K562 (cell line): ENCODE measurements around the gene WDR46. TPM values are rescaled to one million over a fixed set of nuclear protein-coding genes. Genes with fewer than 3 reads are reported as not detected.
"Not testable (repeated sequence)": the region's sequence is repeated elsewhere in the genome, so short reads cannot be mapped to it uniquely, and the experiment has no call there.

Experiments used
- ATAC-seq: fragments of 200-7000 bp; cut with Tn5 transposase; 3 replicates; pipeline ENCODE4 v1.9.1; 2020; ENCODE audit warnings: moderate library complexity
- BruUV-seq: library from RNA; stranded (reverse); fragments of 400-500 nt; replicated peaks from 2 replicates; lab custom pipeline; 2021; lab: Mats Ljungman, UMichigan
- CTCF ChIA-PET: fragments of 300-600 bp; formaldehyde crosslinking; extraction: SDS; loops from one replicate; lab custom pipeline; 2021; ENCODE audit warnings: low intra/inter-chr PET ratio; lab: Yijun Ruan, JAX
- POLR2A ChIA-PET: fragments of 300-600, 350-650 bp; sonication (Branson Sonifier 250); formaldehyde crosslinking; extraction: SDS; loops from one replicate; lab custom pipeline; 2021; ENCODE audit warnings: antibody characterized with exemption, inconsistent platforms; lab: Yijun Ruan, JAX
- DNase-seq, 4 experiments: peaks; one replicate each; pipeline versions ENCODE4 v3.0.0 to v3.0.0-alpha.2; 2011 to 2018; ENCODE audit warnings: low spot score in 3 of 4, mixed read lengths in 3 of 4; ENCODE audit errors: extremely low read depth in 1 of 4
- FAIRE-seq: peaks from 2 replicates; lab custom pipeline; 2011; peaks lifted over from hg19 to GRCh38; lab: Jason Lieb, UNC
- H2AFZ ChIP-seq: 2 replicates; pipeline ENCODE4 v1.6.0; 2011; ENCODE audit warnings: low read depth, low read length, control low read depth, inconsistent platforms
- H3K27ac ChIP-seq: fragments of 200-600 bp; 3 replicates; pipeline ENCODE4 v1.8.0; 2011; ENCODE audit warnings: low read depth, mild to moderate bottlenecking, control low read depth, inconsistent platforms, low read length, moderate library complexity, mixed read lengths; ENCODE audit errors: extremely low read depth
- H3K27me3 ChIP-seq, 2 experiments: fragments of 300-600 bp in 1 of 2; 2 replicates in 1 of 2; 3 replicates in 1 of 2; pipeline versions ENCODE4 v1.6.0 to v1.8.0; 2011; ENCODE audit warnings: inconsistent platforms in 2 of 2, low read length in 2 of 2, mild to moderate bottlenecking in 1 of 2, mixed read lengths in 1 of 2, moderate library complexity in 1 of 2; ENCODE audit not compliant: control insufficient read depth in 2 of 2, insufficient read depth in 2 of 2
- H3K36me3 ChIP-seq: fragments of 300-600 bp; 3 replicates; pipeline ENCODE4 v1.8.0; 2011; ENCODE audit warnings: mild to moderate bottlenecking, low read length, inconsistent platforms; ENCODE audit not compliant: control insufficient read depth, insufficient read depth
- H3K4me1 ChIP-seq, 2 experiments: fragments of 200-600 bp in 1 of 2; replicated peaks in 1 of 2; 2 replicates in 1 of 2; 3 replicates in 1 of 2; pipeline versions ENCODE4 v1.5.1 to v1.8.0; 2011; ENCODE audit warnings: inconsistent platforms in 2 of 2, low read length in 2 of 2, mild to moderate bottlenecking in 1 of 2, mixed read lengths in 1 of 2, moderate library complexity in 1 of 2; ENCODE audit not compliant: control insufficient read depth in 2 of 2, insufficient read depth in 2 of 2
- H3K4me2 ChIP-seq: 2 replicates; pipeline ENCODE4 v1.6.1; 2011; ENCODE audit warnings: low read length, control low read depth, inconsistent platforms, mixed read lengths; ENCODE audit not compliant: insufficient read depth
- H3K4me3 ChIP-seq: fragments of 200-600 bp; sonication (generic), shearing (Covaris generic); 2 replicates; pipeline ENCODE4 v1.5.1; 2016; ENCODE audit warnings: control low read depth, inconsistent platforms
- H3K79me2 ChIP-seq: fragments of 200-600 bp; 3 replicates; pipeline ENCODE4 v1.8.0; 2011; ENCODE audit warnings: low read length, inconsistent platforms; ENCODE audit not compliant: control insufficient read depth, insufficient read depth
- H3K9ac ChIP-seq, 2 experiments: 2 replicates each; pipeline versions ENCODE4 v1.6.0 to v1.6.1; 2011; ENCODE audit warnings: low read depth in 2 of 2, low read length in 2 of 2, control low read depth in 1 of 2, inconsistent platforms in 1 of 2, mild to moderate bottlenecking in 1 of 2, mixed read lengths in 1 of 2; ENCODE audit not compliant: insufficient read depth in 1 of 2
- H3K9me1 ChIP-seq: one replicate; pipeline ENCODE4 v1.6.0; 2011; ENCODE audit warnings: inconsistent platforms, mild to moderate bottlenecking, low read length, moderate library complexity; ENCODE audit not compliant: control insufficient read depth, insufficient read depth
- H3K9me3 ChIP-seq: replicated peaks from 2 replicates; pipeline ENCODE4 v1.5.1; 2011; ENCODE audit warnings: low read depth, low read length, inconsistent platforms; ENCODE audit not compliant: control insufficient read depth, insufficient read depth
- H4K20me1 ChIP-seq: replicated peaks from 2 replicates; pipeline ENCODE4 v1.6.1; 2011; ENCODE audit warnings: low read length, inconsistent platforms, mixed read lengths; ENCODE audit not compliant: control insufficient read depth, insufficient read depth
- AFF4 ChIP-seq: sonication (generic); formaldehyde crosslinking; IDR thresholded peaks from 2 replicates; pipeline ENCODE4 v1.8.0; 2023; ENCODE audit warnings: mild to moderate bottlenecking, missing genetic modification reagents
- BRCA1 ChIP-seq, 2 experiments: fragments of 450-650 bp in 1 of 2; sonication (generic) in 1 of 2; formaldehyde crosslinking in 1 of 2; IDR thresholded peaks; 2 replicates each; pipeline versions ENCODE4 v1.5.0 to v1.6.1; 2017 to 2020; ENCODE audit warnings: mild to moderate bottlenecking in 1 of 2, missing genetic modification reagents in 1 of 2
- EWSR1 ChIP-seq: fragments of 450-650 bp; IDR thresholded peaks from 2 replicates; pipeline ENCODE4 v1.6.1; 2018; ENCODE audit warnings: borderline replicate concordance, mild to moderate bottlenecking, low read depth, moderate library complexity; ENCODE audit not compliant: partially characterized antibody
- MAX ChIP-seq: sonication (generic); formaldehyde crosslinking; IDR thresholded peaks from 2 replicates; pipeline ENCODE4 v1.9.0; 2022; ENCODE audit warnings: mild to moderate bottlenecking, missing genetic modification reagents
- POLR2A ChIP-seq: fragments of 450-650 bp; conservative IDR thresholded peaks from 2 replicates; pipeline ENCODE4 v1.6.1; 2016
- POLR2B ChIP-seq: fragments of 450-650 bp; IDR thresholded peaks from 2 replicates; pipeline ENCODE4 v1.6.1; 2018; ENCODE audit warnings: low read depth; ENCODE audit not compliant: partially characterized antibody
- SUPT5H ChIP-seq: fragments of 450-650 bp; IDR thresholded peaks from 2 replicates; pipeline ENCODE4 v1.6.1; 2016
- THRB ChIP-seq: fragments of 450-650 bp; formaldehyde crosslinking; conservative IDR thresholded peaks from 2 replicates; pipeline ENCODE4 v1.4.0; 2022; ENCODE audit warnings: mild to moderate bottlenecking, missing genetic modification characterization
- ZBTB43 ChIP-seq: sonication (generic); formaldehyde crosslinking; IDR thresholded peaks from 2 replicates; pipeline ENCODE4 v1.8.0; 2023; ENCODE audit warnings: mild to moderate bottlenecking, missing genetic modification reagents
- ZNF586 ChIP-seq: fragments of 450-650 bp; formaldehyde crosslinking; conservative IDR thresholded peaks from 2 replicates; pipeline ENCODE4 v1.4.0; 2020; ENCODE audit warnings: mild to moderate bottlenecking, moderate library complexity
- WGBS: fragments of 100-300 bp; shearing (Covaris generic); methylation state at CpG from one replicate; pipeline ENCODE4 v1.1.6; 2016; ENCODE audit warnings: low coverage, mixed read lengths; ENCODE audit not compliant: insufficient coverage; ENCODE audit errors: missing lambda C conversion rate; 5-methylcytosine and 5-hydroxymethylcytosine counted together
- in situ Hi-C: fragments of 300-500 bp; cut with MboI; formaldehyde crosslinking; loops from 4 replicates; pipeline ENCODE4 v1.15.0; 2018; ENCODE audit warnings: inconsistent platforms, mixed read lengths
- intact Hi-C: fragments of 100-400 bp; cut with micrococcal nuclease; formaldehyde crosslinking; loops from 2 replicates; pipeline ENCODE4 v1.14.2; 2022
- polyA plus RNA-seq, 8 experiments: library from polyadenylated mRNA; depleted of rRNA in 4 of 8; stranded (reverse) in 5 of 8; unstranded in 3 of 8; fragments of >200 nt; fragmentation: Nextera tagmentation in 2 of 8; fragmentation: Illumina TruSeq in 1 of 8; extraction: Ambion mirVana in 2 of 8; extraction: Trizol in 1 of 8; gene quantifications; 2 replicates each; pipeline versions ENCODE4 v1.2.1 to v1.2.3, GENCODE V29; 2011 to 2014; ENCODE audit warnings: inconsistent platforms in 1 of 8, missing spikeins in 1 of 8
- total RNA-seq, 7 experiments: library from RNA; depleted of rRNA in 6 of 7; stranded (reverse); fragments of >200 nt in 6 of 7; fragmentation: Illumina TruSeq in 2 of 7; extraction: Trizol in 2 of 7; gene quantifications; 2 replicates each; pipeline versions ENCODE4 v1.2.1 to v1.2.3, GENCODE V29; 2011 to 2021; ENCODE audit warnings: low replicate concordance in 1 of 7
- TF ChIP-seq, protein P1 (sequence below): sonication (generic); formaldehyde crosslinking; IDR thresholded peaks from 2 replicates; pipeline ENCODE4 v1.8.1; 2023; ENCODE audit warnings: mild to moderate bottlenecking, missing genetic modification reagents, moderate library complexity

WDR46 gene
- total and polyA plus RNA-seq, 9 of the 15 experiments (the other 6 are each of a cell fraction or from before 2014, with no cell fraction given) = 8.9 to 146 (median 93.1) TPM

DNA sequence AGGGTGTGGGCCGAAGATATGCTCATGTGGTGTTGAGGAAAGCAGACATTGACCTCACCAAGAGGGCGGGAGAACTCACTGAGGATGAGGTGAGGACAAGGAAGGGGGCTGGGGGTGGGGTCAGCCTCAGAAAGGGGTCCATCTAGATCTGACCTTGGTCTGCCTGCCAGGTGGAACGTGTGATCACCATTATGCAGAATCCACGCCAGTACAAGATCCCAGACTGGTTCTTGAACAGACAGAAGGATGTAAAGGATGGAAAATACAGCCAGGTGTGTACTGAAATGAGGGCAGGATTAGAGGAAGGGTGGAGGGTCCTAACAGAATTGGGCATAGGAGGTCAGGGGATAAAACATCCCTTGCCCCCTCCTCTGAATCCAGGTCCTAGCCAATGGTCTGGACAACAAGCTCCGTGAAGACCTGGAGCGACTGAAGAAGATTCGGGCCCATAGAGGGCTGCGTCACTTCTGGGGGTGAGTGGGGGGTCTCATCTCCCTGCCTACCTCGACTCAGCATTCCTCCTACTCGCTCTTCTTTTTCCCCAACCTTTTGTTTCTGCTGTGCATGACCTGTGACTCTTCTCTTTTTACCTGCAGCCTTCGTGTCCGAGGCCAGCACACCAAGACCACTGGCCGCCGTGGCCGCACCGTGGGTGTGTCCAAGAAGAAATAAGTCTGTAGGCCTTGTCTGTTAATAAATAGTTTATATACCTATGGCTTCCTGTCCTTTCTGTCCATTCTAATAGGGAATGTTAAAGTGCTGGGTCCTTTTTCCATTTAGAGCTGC is 13.1 kb downstream of the WDR46 start:
- H3K9me1 ChIP-seq; H3K9me3 ChIP-seq; ATAC-seq; BruUV-seq; H2AFZ ChIP-seq; H3K27me3 ChIP-seq; TF ChIP-seq BRCA1 (IDR thresholded peaks at IDR 0.05): not testable (repeated sequence)
- FAIRE-seq = peak; percentile 11
- intact Hi-C loops (loop anchor here (2.0 to 10.0 kb wide), 3 partner anchors 135 to 299 kb away; partner anchors contain the start of genes CUTA and PHF1), in situ Hi-C loops (loop anchor here (10.0 kb wide), 1 partner anchor 129 kb away; no protein-coding TSS in a partner anchor)
- Histone ChIP-seq H3K4me2 (peak overlapping the region; percentile 99), H3K36me3 (peaks cover 83% of the 10 kb centered on the region), H3K4me3 (peak overlapping the region; percentile 93), H4K20me1 (peaks cover 42% of the 10 kb centered on the region), H3K27ac (peak overlapping the region; percentile 98), H3K79me2 (peaks cover 55% of the 10 kb centered on the region), H3K9ac (peak overlapping the region; percentile 90 to 100), H3K4me1 (peaks cover 39 to 40% of the 10 kb centered on the region in 2 experiments)
- WGBS = 29% methylated on average over 16 of the region's 16 CpGs
- CTCF ChIA-PET = interaction anchor here (6.6 kb wide), 1 partner anchor 131 kb away, joined by 64 read pairs; no protein-coding TSS in a partner anchor
- DNase-seq = peak in 1 of 4 experiments; percentile 40
- POLR2A ChIA-PET = interaction anchor here (0.6 to 8.1 kb wide), 16 partner anchors 10 to 304 kb away, joined by 3 to 90 read pairs (median 4); partner anchors contain the start of genes CUTA, PFDN6, RGL2 and RING1
- TF ChIP-seq ZBTB43 = peak; percentile 6; the same call in 1 of the 2 replicates
- TF ChIP-seq BRCA1 (CRISPR knock-in tag; IDR thresholded peaks at IDR 0.05) = peak; percentile 89; the same call in 1 of the 2 replicates
- TF ChIP-seq, protein P1, sequence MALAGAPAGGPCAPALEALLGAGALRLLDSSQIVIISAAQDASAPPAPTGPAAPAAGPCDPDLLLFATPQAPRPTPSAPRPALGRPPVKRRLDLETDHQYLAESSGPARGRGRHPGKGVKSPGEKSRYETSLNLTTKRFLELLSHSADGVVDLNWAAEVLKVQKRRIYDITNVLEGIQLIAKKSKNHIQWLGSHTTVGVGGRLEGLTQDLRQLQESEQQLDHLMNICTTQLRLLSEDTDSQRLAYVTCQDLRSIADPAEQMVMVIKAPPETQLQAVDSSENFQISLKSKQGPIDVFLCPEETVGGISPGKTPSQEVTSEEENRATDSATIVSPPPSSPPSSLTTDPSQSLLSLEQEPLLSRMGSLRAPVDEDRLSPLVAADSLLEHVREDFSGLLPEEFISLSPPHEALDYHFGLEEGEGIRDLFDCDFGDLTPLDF (CRISPR knock-in tag) = peak; percentile 47; the same call in 1 of the 2 replicates
- peak; percentile 42; the same call in 1 of the 2 replicates for TF ChIP-seq SUPT5H
- peak; percentile 52; the same call in 1 of the 2 replicates for TF ChIP-seq POLR2A
- TF ChIP-seq EWSR1 = peak; percentile 57
- TF ChIP-seq MAX (CRISPR knock-in tag) = 0 out of 2 replicates have a peak, but pooled peaks have one; percentile 32
- peak; percentile 18; the same call in 1 of the 2 replicates for TF ChIP-seq AFF4
- peak; percentile 24 for TF ChIP-seq POLR2B
- 0 out of 2 replicates have a peak, but pooled peaks have one; percentile 60 for TF ChIP-seq ZNF586 (CRISPR knock-in tag)
- TF ChIP-seq THRB = 0 out of 2 replicates have a peak, but pooled peaks have one; percentile 5
